ENCODE results near the gene RNF13. TPM values are rescaled to one million over a fixed set of nuclear protein-coding genes. Genes with fewer than 3 reads are reported as not detected.

Gene RNF13
- total RNA-seq, 1 donor from 2014 or later = 49.9 TPM

DNA sequence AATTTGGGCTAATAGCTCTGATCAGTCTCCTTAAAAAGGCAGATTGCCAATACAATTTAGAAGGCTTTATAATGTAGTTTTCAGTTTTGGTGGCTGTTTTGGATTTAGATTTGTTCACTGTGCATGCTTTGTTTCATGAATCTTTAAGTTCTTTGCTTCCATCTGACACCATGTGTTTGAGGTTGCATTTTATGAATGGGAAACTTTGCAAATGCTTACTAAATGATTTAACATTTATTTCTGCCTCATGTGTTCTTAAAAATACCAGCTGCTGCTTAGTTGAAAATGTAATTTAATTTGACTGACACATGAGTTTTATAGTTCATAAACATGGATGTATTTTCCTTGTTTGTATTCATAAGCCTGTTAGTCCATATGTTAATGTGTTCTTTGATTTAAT, 78.6 kb downstream of the RNF13 start:
- Histone ChIP-seq H3K9me3 (ENCODE audit: insufficient read depth, low read depth, low read length) (no peaks in the 10 kb centered on the region), H3K4me2 (ENCODE audit: low read length) (no peak overlapping the region), H3K4me1 (ENCODE audit: insufficient read depth, low read length) (no peaks in the 10 kb centered on the region), H3K27ac (ENCODE audit: low read depth, low read length) (no peak overlapping the region), H3K9ac (ENCODE audit: low read length) (no peak overlapping the region), H2AFZ (ENCODE audit: low read depth, low read length) (no peak overlapping the region), H3K36me3 (ENCODE audit: insufficient read depth, low read length) (no peaks in the 10 kb centered on the region), H3K79me2 (ENCODE audit: insufficient read depth, low read length) (no peaks in the 10 kb centered on the region), H3K4me3 (ENCODE audit: insufficient read depth, low read depth, low read length) (no peak overlapping the region), H3K27me3 (ENCODE audit: insufficient read depth, low read length) (no peaks in the 10 kb centered on the region), H4K20me1 (ENCODE audit: insufficient read depth, low read length) (peaks cover 3% of the 10 kb centered on the region)
- TF ChIP-seq EZH2 (IDR thresholded peaks at IDR 0.05; ENCODE audit: insufficient read depth, low read length) = no peak
- TF ChIP-seq CTCF (IDR thresholded peaks at IDR 0.05; ENCODE audit: insufficient read depth, low read depth, low read length) = no peak
- Mint-ChIP-seq H3K27me3 (ENCODE audit: low read depth, unreplicated experiment) (no peaks in the 10 kb centered on the region), H3K4me1 (ENCODE audit: low read depth, unreplicated experiment) (peaks cover 6% of the 10 kb centered on the region), H3K36me3 (ENCODE audit: low read depth, unreplicated experiment) (peaks cover 4% of the 10 kb centered on the region), H3K9me3 (ENCODE audit: unreplicated experiment) (no peaks in the 10 kb centered on the region), H3K27ac (ENCODE audit: unreplicated experiment) (no peak overlapping the region), H3K4me3 (ENCODE audit: unreplicated experiment) (no peak overlapping the region)
- FAIRE-seq = no peak
- DNase-seq (ENCODE audit: low read depth) = no peak

GRCh38 chr3:149892371-149892770, 79.4 kb downstream of the RNF13 start:
- no peaks in the 10 kb centered on the region for H3K9me3 Mint-ChIP-seq (ENCODE audit: unreplicated experiment)
- DNase-seq (ENCODE audit: low read depth) = no peak
- H3K36me3 ChIP-seq (ENCODE audit: insufficient read depth, low read length) = no peaks in the 10 kb centered on the region
- no peak overlapping the region for H3K27ac Mint-ChIP-seq (ENCODE audit: unreplicated experiment)
- H3K4me1 ChIP-seq (ENCODE audit: insufficient read depth, low read length) = no peaks in the 10 kb centered on the region
- H3K9me3 ChIP-seq (ENCODE audit: insufficient read depth, low read depth, low read length) = no peaks in the 10 kb centered on the region
- H3K27me3 ChIP-seq (ENCODE audit: insufficient read depth, low read length) = no peaks in the 10 kb centered on the region
- no peaks in the 10 kb centered on the region for H3K36me3 Mint-ChIP-seq (ENCODE audit: low read depth, unreplicated experiment)
- FAIRE-seq = no peak
- no peak overlapping the region for H2AFZ ChIP-seq (ENCODE audit: low read depth, low read length)
- TF ChIP-seq CTCF (IDR thresholded peaks at IDR 0.05; ENCODE audit: insufficient read depth, low read depth, low read length) = no peak
- TF ChIP-seq EZH2 (IDR thresholded peaks at IDR 0.05; ENCODE audit: insufficient read depth, low read length) = no peak
- H3K4me1 Mint-ChIP-seq (ENCODE audit: low read depth, unreplicated experiment) = peaks cover 3% of the 10 kb centered on the region
- H3K27me3 Mint-ChIP-seq (ENCODE audit: low read depth, unreplicated experiment) = no peaks in the 10 kb centered on the region
- H4K20me1 ChIP-seq (ENCODE audit: insufficient read depth, low read length) = peaks cover 3% of the 10 kb centered on the region
- H3K4me3 ChIP-seq (ENCODE audit: insufficient read depth, low read depth, low read length) = no peak overlapping the region
- H3K79me2 ChIP-seq (ENCODE audit: insufficient read depth, low read length) = no peaks in the 10 kb centered on the region
- no peak overlapping the region for H3K4me3 Mint-ChIP-seq (ENCODE audit: unreplicated experiment)
- H3K4me2 ChIP-seq (ENCODE audit: low read length) = no peak overlapping the region
- H3K27ac ChIP-seq (ENCODE audit: low read depth, low read length) = no peak overlapping the region
- no peak overlapping the region for H3K9ac ChIP-seq (ENCODE audit: low read length)

DNA sequence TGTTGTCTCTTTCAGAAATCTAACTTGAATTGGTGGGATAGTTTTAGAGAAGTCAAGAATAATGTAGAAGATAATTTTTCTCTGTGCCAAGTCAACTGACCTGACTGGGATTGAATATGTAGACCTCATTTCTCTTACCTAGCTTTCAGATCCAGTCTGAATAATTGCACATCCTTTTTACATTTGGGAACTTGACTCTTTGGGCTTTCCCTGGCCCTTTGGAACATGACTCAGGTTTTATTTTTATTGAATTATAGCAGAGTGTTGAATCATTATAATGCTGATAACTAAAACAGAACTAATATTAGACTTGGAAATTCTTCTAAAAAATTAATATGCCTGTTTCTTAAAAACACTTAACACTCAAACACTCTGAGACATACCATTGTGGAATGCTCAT, 81.2 kb downstream of the RNF13 start:
- Histone ChIP-seq H3K27ac (ENCODE audit: low read depth, low read length) (no peak overlapping the region), H3K9ac (ENCODE audit: low read length) (no peak overlapping the region), H4K20me1 (ENCODE audit: insufficient read depth, low read length) (peaks cover 3% of the 10 kb centered on the region), H3K9me3 (ENCODE audit: insufficient read depth, low read depth, low read length) (no peaks in the 10 kb centered on the region), H3K27me3 (ENCODE audit: insufficient read depth, low read length) (no peaks in the 10 kb centered on the region), H3K36me3 (ENCODE audit: insufficient read depth, low read length) (no peaks in the 10 kb centered on the region), H3K4me3 (ENCODE audit: insufficient read depth, low read depth, low read length) (no peak overlapping the region), H3K4me1 (ENCODE audit: insufficient read depth, low read length) (peaks cover 11% of the 10 kb centered on the region), H3K79me2 (ENCODE audit: insufficient read depth, low read length) (no peaks in the 10 kb centered on the region), H3K4me2 (ENCODE audit: low read length) (no peak overlapping the region), H2AFZ (ENCODE audit: low read depth, low read length) (no peak overlapping the region)
- Mint-ChIP-seq H3K36me3 (ENCODE audit: low read depth, unreplicated experiment) (no peaks in the 10 kb centered on the region), H3K9me3 (ENCODE audit: unreplicated experiment) (no peaks in the 10 kb centered on the region), H3K4me3 (ENCODE audit: unreplicated experiment) (no peak overlapping the region), H3K4me1 (ENCODE audit: low read depth, unreplicated experiment) (peaks cover 8% of the 10 kb centered on the region), H3K27me3 (ENCODE audit: low read depth, unreplicated experiment) (no peaks in the 10 kb centered on the region), H3K27ac (ENCODE audit: unreplicated experiment) (no peak overlapping the region)
- no peak for FAIRE-seq
- no peak for TF ChIP-seq CTCF (IDR thresholded peaks at IDR 0.05; ENCODE audit: insufficient read depth, low read depth, low read length)
- TF ChIP-seq EZH2 (IDR thresholded peaks at IDR 0.05; ENCODE audit: insufficient read depth, low read length) = no peak
- peak; percentile 9 for DNase-seq (ENCODE audit: low read depth)
